HCT116 (cell line): ENCODE data around the gene PRKG2. TPM values are rescaled to one million over a fixed set of nuclear protein-coding genes. Genes with fewer than 3 reads are reported as not detected.

ENCODE experiments used
- ATAC-seq: fragments of 200-7000 bp; cut with Tn5 transposase; 2 replicates; pipeline ENCODE4 v1.9.1; 2020; ENCODE audit warnings: mild to moderate bottlenecking, moderate library complexity
- BruUV-seq: library from RNA; stranded (reverse); fragments of 400-500 nt; replicated peaks from 2 replicates; lab custom pipeline; 2021; lab: Mats Ljungman, UMichigan
- CTCF ChIA-PET: fragments of 300-600 bp; sonication (Branson Sonifier 250); formaldehyde crosslinking; loops from one replicate; lab custom pipeline; 2021; ENCODE audit warnings: antibody characterized with exemption; lab: Charles Lee
- POLR2A ChIA-PET: fragments of 300-600, 350-600 bp; sonication (Branson Sonifier 250); formaldehyde crosslinking; loops from one replicate; lab custom pipeline; 2021; ENCODE audit warnings: antibody characterized with exemption; lab: Charles Lee
- RAD21 ChIA-PET, 2 experiments: fragments of 300-600 bp; sonication (Branson Sonifier 250); formaldehyde crosslinking; loops; one replicate each; lab custom pipeline; 2023; ENCODE audit warnings: low total read pairs in 2 of 2; ENCODE audit not compliant: uncharacterized antibody in 2 of 2, unreplicated experiment in 2 of 2, low non-redundant PET in 1 of 2; lab: Charles Lee
- DNase-seq: peaks from one replicate; pipeline ENCODE4 v3.0.0-alpha.2; 2010; ENCODE audit warnings: low read depth, low spot score
- H2AFZ ChIP-seq: fragments of 200-600 bp; shearing (Covaris generic), sonication (generic); 2 replicates; pipeline ENCODE4 v1.6.1; 2017; ENCODE audit warnings: low read depth, mixed run types, mixed read lengths, antibody characterized with exemption, low read length; ENCODE audit not compliant: poor library complexity, severe bottlenecking
- H3K27ac ChIP-seq: 2 replicates; pipeline ENCODE4 v1.5.1; 2012; ENCODE audit warnings: low read depth, low read length
- H3K27me3 ChIP-seq: fragments of 200-600 bp; sonication (generic); 2 replicates; pipeline ENCODE4 v1.6.1; 2016; ENCODE audit warnings: mixed run types, low read length, mixed read lengths; ENCODE audit not compliant: insufficient read depth
- H3K36me3 ChIP-seq, 2 experiments: fragments of 200-500 bp in 1 of 2; fragments of 200-600 bp in 1 of 2; sonication (Bioruptor generic) in 1 of 2; sonication (generic) in 1 of 2; 2 replicates each; pipeline versions ENCODE4 v1.5.1 to v1.6.1; 2014 to 2016; ENCODE audit warnings: low read length in 2 of 2, inconsistent platforms in 1 of 2, mixed read lengths in 1 of 2, mixed run types in 1 of 2; ENCODE audit not compliant: insufficient read depth in 2 of 2, control insufficient read depth in 1 of 2
- H3K4me1 ChIP-seq, 2 experiments: fragments of 200-600 bp in 1 of 2; sonication (generic) in 1 of 2; 2 replicates each; pipeline versions ENCODE4 v1.5.1 to v1.6.1; 2012 to 2017; ENCODE audit warnings: low read length in 2 of 2, inconsistent platforms in 1 of 2, mild to moderate bottlenecking in 1 of 2, mixed read lengths in 1 of 2, mixed run types in 1 of 2, moderate library complexity in 1 of 2; ENCODE audit not compliant: insufficient read depth in 2 of 2, control insufficient read depth in 1 of 2
- H3K4me2 ChIP-seq: fragments of 200-600 bp; sonication (generic); 2 replicates; pipeline ENCODE4 v1.6.1; 2017; ENCODE audit warnings: mixed run types, low read length, mixed read lengths
- H3K4me3 ChIP-seq, 2 experiments: fragments of 200-600 bp in 1 of 2; sonication (generic) in 1 of 2; replicated peaks in 1 of 2; 2 replicates each; pipeline ENCODE4 v1.5.1; 2011 to 2016; ENCODE audit warnings: low read length in 2 of 2, control low read depth in 1 of 2, low read depth in 1 of 2, mild to moderate bottlenecking in 1 of 2, mixed read lengths in 1 of 2, mixed run types in 1 of 2
- H3K79me2 ChIP-seq: fragments of 200-600 bp; sonication (generic); 2 replicates; pipeline ENCODE4 v1.6.1; 2017; ENCODE audit warnings: mild to moderate bottlenecking, mixed run types, low read length, moderate library complexity, mixed read lengths; ENCODE audit not compliant: insufficient read depth
- H3K9ac ChIP-seq: fragments of 200-600 bp; sonication (generic); 2 replicates; pipeline ENCODE4 v1.6.1; 2016; ENCODE audit warnings: low read length, mixed read lengths
- H3K9me2 ChIP-seq: fragments of 200-600 bp; sonication (generic), shearing (Covaris generic); 2 replicates; pipeline ENCODE4 v1.6.1; 2017; ENCODE audit warnings: mixed run types, mild to moderate bottlenecking, moderate library complexity; ENCODE audit not compliant: insufficient read depth
- H3K9me3 ChIP-seq, 2 experiments: fragments of 200-500 bp in 1 of 2; fragments of 200-600 bp in 1 of 2; sonication (Bioruptor generic) in 1 of 2; sonication (generic) in 1 of 2; 2 replicates each; pipeline ENCODE4 v1.6.1; 2014 to 2017; ENCODE audit warnings: low read length in 2 of 2, mixed read lengths in 2 of 2, inconsistent platforms in 1 of 2, low read depth in 1 of 2, mild to moderate bottlenecking in 1 of 2, mixed run types in 1 of 2, moderate library complexity in 1 of 2; ENCODE audit not compliant: control insufficient read depth in 1 of 2, insufficient read depth in 1 of 2
- H4K20me1 ChIP-seq: fragments of 200-600 bp; sonication (generic), shearing (Covaris generic); 2 replicates; pipeline ENCODE4 v1.6.1; 2017; ENCODE audit warnings: mixed run types, mild to moderate bottlenecking, moderate library complexity; ENCODE audit not compliant: insufficient read depth
- CBX3 ChIP-seq: IDR thresholded peaks from 2 replicates; pipeline ENCODE4 v1.6.1; 2012; ENCODE audit warnings: low read depth
- CEBPB ChIP-seq: IDR thresholded peaks from 2 replicates; pipeline ENCODE4 v1.6.1; 2012; ENCODE audit warnings: low read depth
- CTCF ChIP-seq, 3 experiments: fragments of 200-600 bp in 1 of 3; sonication (generic) in 1 of 3; IDR thresholded peaks in 2 of 3; conservative IDR thresholded peaks in 1 of 3; 2 replicates each; pipeline ENCODE4 v1.5.1; 2012 to 2017; ENCODE audit warnings: low read depth in 2 of 3, low read length in 2 of 3, antibody characterized with exemption in 1 of 3, borderline replicate concordance in 1 of 3, control low read depth in 1 of 3, mild to moderate bottlenecking in 1 of 3, mixed read lengths in 1 of 3, mixed run types in 1 of 3, moderate library complexity in 1 of 3; ENCODE audit not compliant: insufficient read depth in 1 of 3
- ELF1 ChIP-seq: IDR thresholded peaks from 2 replicates; pipeline ENCODE4 v1.6.1; 2012; ENCODE audit warnings: low read depth, borderline replicate concordance
- EZH2phosphoT487 ChIP-seq: fragments of 200-600 bp; IDR thresholded peaks from 2 replicates; pipeline ENCODE4 v1.6.1; 2018; ENCODE audit warnings: antibody characterized with exemption, borderline replicate concordance
- FOSL1 ChIP-seq: IDR thresholded peaks from 2 replicates; pipeline ENCODE4 v1.6.1; 2012; ENCODE audit warnings: low read depth
- JUND ChIP-seq: IDR thresholded peaks from 2 replicates; pipeline ENCODE4 v1.6.1; 2012
- MAX ChIP-seq: IDR thresholded peaks from 2 replicates; pipeline ENCODE4 v1.6.1; 2012
- POLR2A ChIP-seq: IDR thresholded peaks from 2 replicates; pipeline ENCODE4 v1.7.0; 2011; ENCODE audit warnings: borderline replicate concordance; ENCODE audit not compliant: insufficient read depth, insufficient read length; ENCODE audit errors: extremely low read depth
- POLR2AphosphoS5 ChIP-seq: IDR thresholded peaks from 2 replicates; pipeline ENCODE4 v1.6.1; 2011; ENCODE audit warnings: mild to moderate bottlenecking, low read depth, low read length, moderate library complexity
- SIN3A ChIP-seq: IDR thresholded peaks from 2 replicates; pipeline ENCODE4 v1.6.1; 2012; ENCODE audit warnings: low read depth
- SP1 ChIP-seq: IDR thresholded peaks from 2 replicates; pipeline ENCODE4 v1.6.1; 2012; ENCODE audit warnings: low read depth
- SRF ChIP-seq: IDR thresholded peaks from 2 replicates; pipeline ENCODE4 v1.6.1; 2012; ENCODE audit warnings: low read depth
- TCF7L2 ChIP-seq: IDR thresholded peaks from 2 replicates; pipeline ENCODE4 v1.7.0; 2011; ENCODE audit warnings: borderline replicate concordance, inconsistent platforms; ENCODE audit not compliant: insufficient read depth, insufficient read length; ENCODE audit errors: extremely low read depth
- YY1 ChIP-seq: IDR thresholded peaks from 2 replicates; pipeline ENCODE4 v1.6.1; 2011; ENCODE audit warnings: low read length, low read depth, moderate library complexity, mild to moderate bottlenecking; ENCODE audit not compliant: insufficient replicate concordance; ENCODE audit errors: extremely low read depth
- ZBTB33 ChIP-seq: IDR thresholded peaks from 2 replicates; pipeline ENCODE4 v1.6.1; 2011; ENCODE audit warnings: mild to moderate bottlenecking, low read length, moderate library complexity; ENCODE audit not compliant: insufficient replicate concordance; ENCODE audit errors: extremely low read depth
- ZFX ChIP-seq: fragments of 450-650 bp; IDR thresholded peaks from 2 replicates; pipeline ENCODE4 v1.6.1; 2017
- ZNF274 ChIP-seq: fragments of 200-500 bp; sonication (Bioruptor generic); IDR thresholded peaks from 2 replicates; pipeline ENCODE4 v1.6.1; 2014; ENCODE audit warnings: mild to moderate bottlenecking, low read depth, low read length, inconsistent platforms
- intact Hi-C: fragments of 100-400 bp; cut with micrococcal nuclease; formaldehyde crosslinking; loops from 2 replicates; pipeline ENCODE4 v1.10.0; 2022
- total RNA-seq: library from RNA; stranded (reverse); gene quantifications from one replicate; pipeline ENCODE4 v1.2.1, GENCODE V29; 2021; ENCODE audit not compliant: unreplicated experiment

Gene PRKG2
- total RNA-seq, 1 experiment from 2014 or later: 2.1 TPM

- no peaks in the 10 kb centered on the region for H3K36me3 ChIP-seq
- H3K9ac ChIP-seq: no peak overlapping the region
- no peak overlapping the region for H2AFZ ChIP-seq
- RAD21 ChIA-PET: no interaction called here
- H3K27me3 ChIP-seq: no peaks in the 10 kb centered on the region
- ATAC-seq: no peak
- CTCF ChIA-PET: no interaction called here
- POLR2A ChIA-PET: no interaction called here
- H3K4me2 ChIP-seq: no peak overlapping the region
- H3K27ac ChIP-seq: no peak overlapping the region
- no peak for DNase-seq
- no peak for TF ChIP-seq YY1
- TF ChIP-seq, all 23 proteins: peak for 0
- H3K4me1 ChIP-seq: no peaks in the 10 kb centered on the region
- no peaks in the 10 kb centered on the region for H3K9me3 ChIP-seq
- no peak overlapping the region for H3K4me3 ChIP-seq
- intact Hi-C loops: no loop called here
- no peaks in the 10 kb centered on the region for H3K9me2 ChIP-seq
- no peaks in the 10 kb centered on the region for H4K20me1 ChIP-seq
- no peaks in the 10 kb centered on the region for H3K79me2 ChIP-seq
- BruUV-seq: no TSS peak
Observed at GRCh38 chr4:81081156-81081555, 133.9 kb downstream of the PRKG2 start.

- H2AFZ ChIP-seq: no peak overlapping the region
- ChIA-PET POLR2A (no interaction called here), RAD21 (no interaction called here), CTCF (interaction anchor here (0.7 to 3.5 kb wide), 6 partner anchors 17 to 704 kb away, joined by 3 to 73 read pairs (median 6); no protein-coding TSS in a partner anchor)
- H4K20me1 ChIP-seq: no peaks in the 10 kb centered on the region
- no TSS peak for BruUV-seq
- H3K27me3 ChIP-seq: peaks cover 15% of the 10 kb centered on the region
- DNase-seq (no peak), ATAC-seq (no peak)
- intact Hi-C loops: no loop called here
- no peak overlapping the region for H3K4me2 ChIP-seq
- no peak overlapping the region for H3K4me3 ChIP-seq
- no peaks in the 10 kb centered on the region for H3K36me3 ChIP-seq
- no peaks in the 10 kb centered on the region for H3K4me1 ChIP-seq
- H3K9me3 ChIP-seq: no peaks in the 10 kb centered on the region
- no peak overlapping the region for H3K9ac ChIP-seq
- TF ChIP-seq POLR2AphosphoS5 (no peak), POLR2A (no peak), JUND (no peak), CEBPB (no peak), ELF1 (no peak), ZBTB33 (no peak), FOSL1 (no peak), ZFX (no peak), MAX (no peak), SIN3A (no peak), SP1 (no peak), ZNF274 (no peak), SRF (no peak), TCF7L2 (no peak), CBX3 (no peak), EZH2phosphoT487 (no peak), CTCF (IDR thresholded peaks at IDR 0.05 in 2 of 3, conservative IDR thresholded peaks at IDR 0.05 in 1 of 3; ENCODE audit: borderline replicate concordance in 1 of 3, insufficient read depth in 1 of 3, low read depth in 2 of 3, low read length in 2 of 3) (no peak)
- H3K79me2 ChIP-seq: no peaks in the 10 kb centered on the region
- H3K9me2 ChIP-seq: no peaks in the 10 kb centered on the region
- no peak overlapping the region for H3K27ac ChIP-seq
Observed at GRCh38 chr4:81071013-81071412, 144.0 kb downstream of the PRKG2 start.
